Mesenchymal stem cell (in vitro differentiated cells and primary cell): ENCODE measurements around the gene PALMD.

Experiments used
- DNase-seq: peaks from one replicate; pipeline ENCODE4 v3.0.0-alpha.2; 2013
- H2AFZ ChIP-seq: one replicate; pipeline ENCODE4 v1.6.1; 2013; ENCODE audit warnings: low read depth, mild to moderate bottlenecking, control low read depth, inconsistent platforms, low read length, moderate library complexity
- H2AK5ac ChIP-seq: 2 replicates; pipeline ENCODE4 v1.6.1; 2013; ENCODE audit warnings: low read length, moderate library complexity, mild to moderate bottlenecking, inconsistent platforms; ENCODE audit not compliant: severe bottlenecking
- H2BK120ac ChIP-seq: one replicate; pipeline ENCODE4 v1.6.1; 2013; ENCODE audit warnings: low read depth, mild to moderate bottlenecking, inconsistent platforms, low read length, moderate library complexity
- H2BK12ac ChIP-seq, 2 experiments: one replicate each; pipeline ENCODE4 v1.6.1; 2013; ENCODE audit warnings: inconsistent platforms in 2 of 2, low read length in 2 of 2, mild to moderate bottlenecking in 2 of 2, moderate library complexity in 2 of 2, control low read depth in 1 of 2
- H2BK15ac ChIP-seq: one replicate; pipeline ENCODE4 v1.6.1; 2013; ENCODE audit warnings: mild to moderate bottlenecking, low read depth, inconsistent platforms; ENCODE audit not compliant: poor library complexity, severe bottlenecking
- H2BK5ac ChIP-seq: 2 replicates; pipeline ENCODE4 v1.6.1; 2013; ENCODE audit warnings: low read depth, mild to moderate bottlenecking, low read length, control low read depth, inconsistent platforms; ENCODE audit not compliant: poor library complexity, severe bottlenecking
- H3K14ac ChIP-seq, 2 experiments: one replicate each; pipeline ENCODE4 v1.6.1; 2013; ENCODE audit warnings: inconsistent platforms in 2 of 2, low read length in 2 of 2, control low read depth in 1 of 2, mild to moderate bottlenecking in 1 of 2, moderate library complexity in 1 of 2
- H3K18ac ChIP-seq, 2 experiments: one replicate each; pipeline ENCODE4 v1.6.1; 2013; ENCODE audit warnings: inconsistent platforms in 2 of 2, low read length in 2 of 2, control low read depth in 1 of 2, low read depth in 1 of 2, mild to moderate bottlenecking in 1 of 2
- H3K23ac ChIP-seq, 2 experiments: one replicate each; pipeline ENCODE4 v1.6.1; 2013; ENCODE audit warnings: inconsistent platforms in 2 of 2, low read length in 2 of 2, mild to moderate bottlenecking in 2 of 2, moderate library complexity in 2 of 2, control low read depth in 1 of 2
- H3K27ac ChIP-seq: 2 replicates; pipeline ENCODE4 v1.5.1; 2013; ENCODE audit warnings: mild to moderate bottlenecking, moderate library complexity, low read length, control low read depth, inconsistent platforms; ENCODE audit not compliant: poor library complexity, severe bottlenecking
- H3K27me3 ChIP-seq, 2 experiments: 2 replicates each; pipeline versions ENCODE4 v1.6.1 to v1.7.0; 2013; ENCODE audit warnings: low read length in 2 of 2, mild to moderate bottlenecking in 2 of 2, moderate library complexity in 2 of 2, control low read depth in 1 of 2, inconsistent platforms in 1 of 2; ENCODE audit not compliant: control insufficient read depth in 1 of 2, insufficient read depth in 1 of 2
- H3K36me3 ChIP-seq, 2 experiments: 2 replicates each; pipeline versions ENCODE4 v1.6.1 to v1.7.0; 2013; ENCODE audit warnings: low read length in 2 of 2, control low read depth in 1 of 2, inconsistent platforms in 1 of 2, low read depth in 1 of 2, mild to moderate bottlenecking in 1 of 2; ENCODE audit not compliant: insufficient read depth in 2 of 2, control insufficient read depth in 1 of 2
- H3K4ac ChIP-seq, 2 experiments: one replicate each; pipeline ENCODE4 v1.6.1; 2013; ENCODE audit warnings: inconsistent platforms in 2 of 2, low read length in 2 of 2, mild to moderate bottlenecking in 2 of 2, moderate library complexity in 2 of 2, control low read depth in 1 of 2, low read depth in 1 of 2
- H3K4me1 ChIP-seq: 2 replicates; pipeline ENCODE4 v1.6.1; 2013; ENCODE audit warnings: low read depth, low read length, control low read depth; ENCODE audit not compliant: control insufficient read depth, insufficient read depth
- H3K4me2 ChIP-seq: 2 replicates; pipeline ENCODE4 v1.6.1; 2013; ENCODE audit warnings: low read length, mild to moderate bottlenecking, inconsistent platforms; ENCODE audit not compliant: poor library complexity, severe bottlenecking
- H3K4me3 ChIP-seq, 2 experiments: 2 replicates each; pipeline versions ENCODE4 v1.5.1 to v1.7.0; 2013; ENCODE audit warnings: low read length in 2 of 2, mild to moderate bottlenecking in 2 of 2, control low read depth in 1 of 2, low read depth in 1 of 2; ENCODE audit not compliant: insufficient read depth in 1 of 2
- H3K79me1 ChIP-seq: replicated peaks from 2 replicates; pipeline ENCODE4 v1.6.1; 2013; ENCODE audit warnings: mild to moderate bottlenecking, control low read depth, low read length, inconsistent platforms; ENCODE audit not compliant: poor library complexity, severe bottlenecking
- H3K9ac ChIP-seq: 2 replicates; pipeline ENCODE4 v1.7.0; 2013; ENCODE audit warnings: mild to moderate bottlenecking, low read length, moderate library complexity
- H3K9me3 ChIP-seq: 2 replicates; pipeline ENCODE4 v1.7.0; 2013; ENCODE audit warnings: mild to moderate bottlenecking, low read length; ENCODE audit not compliant: control insufficient read depth
- H4K8ac ChIP-seq: one replicate; pipeline ENCODE4 v1.6.1; 2013; ENCODE audit warnings: inconsistent platforms, mild to moderate bottlenecking, low read length, moderate library complexity
- H4K91ac ChIP-seq: one replicate; pipeline ENCODE4 v1.6.1; 2013; ENCODE audit warnings: mild to moderate bottlenecking, low read length, inconsistent platforms
- WGBS: methylation state at CpG from one replicate; pipeline ENCODE4 v1.1.7; 2013; ENCODE audit warnings: mixed read lengths; 5-methylcytosine and 5-hydroxymethylcytosine counted together

The PALMD gene

GRCh38 chr1:99657213-99658030, 11.5 kb downstream of the PALMD start:
- H4K91ac ChIP-seq, result no peak overlapping the region
- no peak overlapping the region for H2BK15ac ChIP-seq
- H3K9ac ChIP-seq, result no peak overlapping the region
- 46% methylated on average over 5 of the region's 5 CpGs for WGBS
- H3K4ac ChIP-seq, result no peak overlapping the region
- H3K79me1 ChIP-seq, result peaks cover 2% of the 10 kb centered on the region
- peak; percentile 78 for DNase-seq
- H4K8ac ChIP-seq, result no peak overlapping the region
- H3K9me3 ChIP-seq, result no peaks in the 10 kb centered on the region
- no peak overlapping the region for H2BK5ac ChIP-seq
- no peaks in the 10 kb centered on the region for H3K36me3 ChIP-seq
- no peak overlapping the region for H3K14ac ChIP-seq
- H3K4me2 ChIP-seq, result no peak overlapping the region
- no peak overlapping the region for H3K23ac ChIP-seq
- no peak overlapping the region for H3K27ac ChIP-seq
- peak overlapping the region in 1 of 2 experiments; percentile 34 for H3K18ac ChIP-seq
- H2AK5ac ChIP-seq, result no peak overlapping the region
- no peaks in the 10 kb centered on the region for H3K27me3 ChIP-seq
- peak overlapping the region; percentile 37 for H2AFZ ChIP-seq
- H3K4me1 ChIP-seq, result peaks cover 3% of the 10 kb centered on the region
- H2BK120ac ChIP-seq, result no peak overlapping the region
- no peak overlapping the region for H3K4me3 ChIP-seq
- H2BK12ac ChIP-seq, result peak overlapping the region; percentile 49 to 57

GRCh38 chr1:99658031-99658290, 12.0 kb downstream of the PALMD start:
- WGBS, result 100% methylated on average over 2 of the region's 3 CpGs
- Histone ChIP-seq H4K8ac (no peak overlapping the region), H2AK5ac (no peak overlapping the region), H3K4me3 (no peak overlapping the region), H4K91ac (no peak overlapping the region), H2BK5ac (no peak overlapping the region), H2AFZ (no peak overlapping the region), H3K4me2 (no peak overlapping the region), H3K4me1 (peaks cover 3% of the 10 kb centered on the region), H3K27me3 (no peaks in the 10 kb centered on the region), H3K4ac (no peak overlapping the region), H3K9ac (no peak overlapping the region), H3K18ac (peak overlapping the region in 1 of 2 experiments; percentile 34), H3K79me1 (peaks cover 2% of the 10 kb centered on the region), H2BK120ac (no peak overlapping the region), H3K9me3 (no peaks in the 10 kb centered on the region), H2BK12ac (peak overlapping the region in 1 of 2 experiments; percentile 28), H3K14ac (no peak overlapping the region), H3K23ac (no peak overlapping the region), H3K36me3 (no peaks in the 10 kb centered on the region), H3K27ac (no peak overlapping the region), H2BK15ac (no peak overlapping the region)
- no peak for DNase-seq

GRCh38 chr1:99659755-99660210, 13.9 kb downstream of the PALMD start:
- no peaks in the 10 kb centered on the region for H3K27me3 ChIP-seq
- H3K79me1 ChIP-seq, result peaks cover 2% of the 10 kb centered on the region
- H3K9ac ChIP-seq, result peak overlapping the region; percentile 69
- H3K14ac ChIP-seq, result no peak overlapping the region
- no peak overlapping the region for H4K91ac ChIP-seq
- H2BK120ac ChIP-seq, result no peak overlapping the region
- no peaks in the 10 kb centered on the region for H3K36me3 ChIP-seq
- peak overlapping the region in 1 of 2 experiments; percentile 85 for H3K4ac ChIP-seq
- H4K8ac ChIP-seq, result no peak overlapping the region
- DNase-seq, result peak; percentile 42
- no peaks in the 10 kb centered on the region for H3K9me3 ChIP-seq
- H3K23ac ChIP-seq, result no peak overlapping the region
- H3K27ac ChIP-seq, result no peak overlapping the region
- no peak overlapping the region for H3K4me2 ChIP-seq
- peak overlapping the region; percentile 19 for H2AK5ac ChIP-seq
- H3K4me3 ChIP-seq, result no peak overlapping the region
- H3K4me1 ChIP-seq, result peaks cover 3% of the 10 kb centered on the region
- peak overlapping the region; percentile 89 to 91 for H2BK12ac ChIP-seq
- no peak overlapping the region for H2BK5ac ChIP-seq
- peak overlapping the region in 1 of 2 experiments; percentile 78 for H3K18ac ChIP-seq
- H2AFZ ChIP-seq, result peak overlapping the region; percentile 23
- WGBS, result 95% methylated on average over 2 of the region's 2 CpGs
- H2BK15ac ChIP-seq, result peak overlapping the region; percentile 26

DNA sequence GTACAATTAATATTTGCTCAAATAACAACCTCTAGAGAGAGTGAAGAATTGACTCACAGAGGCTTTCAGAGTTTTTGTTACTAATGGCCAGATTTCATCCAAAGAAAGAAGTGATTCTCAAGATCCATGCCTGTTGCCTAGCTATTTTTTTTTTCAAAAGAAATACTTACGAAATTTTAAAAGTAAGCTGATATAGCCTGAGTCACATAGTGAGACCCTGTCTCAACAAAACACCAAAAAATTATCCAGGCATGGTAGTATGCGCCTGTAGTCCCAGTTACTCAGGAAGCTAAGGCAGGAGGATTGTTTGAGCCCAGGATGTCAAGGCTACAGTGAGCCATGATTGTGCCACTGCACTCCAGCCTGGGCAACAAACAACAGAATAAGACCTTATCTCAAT, 14.6 kb downstream of the PALMD start:
- Histone ChIP-seq H3K23ac (no peak overlapping the region), H2BK120ac (no peak overlapping the region), H3K18ac (no peak overlapping the region), H2AFZ (no peak overlapping the region), H3K9ac (peak overlapping the region; percentile 69), H2AK5ac (no peak overlapping the region), H3K4me2 (no peak overlapping the region), H3K4me1 (peaks cover 3% of the 10 kb centered on the region), H4K91ac (no peak overlapping the region), H3K4ac (no peak overlapping the region), H2BK5ac (no peak overlapping the region), H3K9me3 (no peaks in the 10 kb centered on the region), H2BK12ac (peak overlapping the region in 1 of 2 experiments; percentile 88), H4K8ac (no peak overlapping the region), H3K27me3 (no peaks in the 10 kb centered on the region), H2BK15ac (no peak overlapping the region), H3K14ac (no peak overlapping the region), H3K4me3 (no peak overlapping the region), H3K36me3 (no peaks in the 10 kb centered on the region), H3K79me1 (peaks cover 2% of the 10 kb centered on the region), H3K27ac (no peak overlapping the region)
- no peak for DNase-seq
- 100% methylated on average over 2 of the region's 2 CpGs for whole genome bisulfite sequencing
